NCI-H128 (cell line): Measurements from ENCODE around the gene LARP1.

Source experiments
- DNase-seq: peaks from one replicate; lab custom pipeline; 2025; ENCODE audit not compliant: unreplicated experiment; lab: John Stamatoyannopoulos, UW

Gene LARP1

GRCh38 chr5:154850255-154851062, 95.3 kb downstream of the LARP1 start, which contains the start of gene FAXDC2:
Gene FAXDC2, minus strand, starts transcription at chr5:154850603. Its CDS starts 12,425 bp downstream, at chr5:154838178.
- no peak for DNase-seq

GRCh38 chr5:154851351-154851750, 96.2 kb downstream of the LARP1 start:
- DNase-seq: no peak

- DNase-seq: peak; percentile 94
Measured at GRCh38 chr5:154857530-154858296, 102.5 kb downstream of the LARP1 start.

GRCh38 chr5:154858297-154858971, 103.3 kb downstream of the LARP1 start, which contains the start of gene CNOT8:
Gene CNOT8, plus strand, starts transcription at chr5:154858627. Its CDS starts 4,652 bp downstream, at chr5:154863279.
- DNase-seq: peak; percentile 89

GRCh38 chr5:154858972-154859871, 104.0 kb downstream of the LARP1 start:
- DNase-seq: no peak

GRCh38 chr5:154860123-154860522, 104.9 kb downstream of the LARP1 start:
- no peak for DNase-seq

GRCh38 chr5:154860765-154861164, 105.6 kb downstream of the LARP1 start:
- no peak for DNase-seq

GRCh38 chr5:154861946-154862345, 106.8 kb downstream of the LARP1 start:
- DNase-seq: no peak

GRCh38 chr5:154862766-154863165, 107.6 kb downstream of the LARP1 start:
- DNase-seq: no peak

- DNase-seq: no peak
Measured at GRCh38 chr5:154863291-154864080, 108.3 kb downstream of the LARP1 start.

- DNase-seq: no peak
Measured at GRCh38 chr5:154865466-154866184, 110.4 kb downstream of the LARP1 start.

GRCh38 chr5:154866841-154867240, 111.7 kb downstream of the LARP1 start:
- no peak for DNase-seq
